Endothelial cell of umbilical vein (primary cell): Measurements from ENCODE around the gene PCSK6. TPM values are rescaled to one million over a fixed set of nuclear protein-coding genes. Genes with fewer than 3 reads are reported as not detected.

Source experiments
- BruUV-seq: library from RNA; stranded (reverse); fragments of 400-500 nt; replicated peaks from 2 replicates; lab custom pipeline; 2021; lab: Mats Ljungman, UMichigan
- CTCF ChIA-PET: fragments of 300-600, 350-600 bp; sonication (Branson Sonifier 250); formaldehyde crosslinking; loops from one replicate; lab custom pipeline; 2021; ENCODE audit warnings: antibody characterized with exemption, inconsistent platforms; lab: Charles Lee
- POLR2A ChIA-PET: fragments of 300-600, 350-600 bp; sonication (Branson Sonifier 250); formaldehyde crosslinking; loops from one replicate; lab custom pipeline; 2021; ENCODE audit warnings: antibody characterized with exemption, inconsistent platforms; lab: Charles Lee
- DNase-seq: peaks from one replicate; pipeline ENCODE4 v3.0.0-alpha.2; 2011; ENCODE audit warnings: low read depth, low spot score
- FAIRE-seq: peaks from 2 replicates; lab custom pipeline; 2011; peaks lifted over from hg19 to GRCh38; lab: Jason Lieb, UNC
- H2AFZ ChIP-seq: 2 replicates; pipeline ENCODE4 v1.6.0; 2012; ENCODE audit warnings: low read depth, low read length, control low read depth, inconsistent platforms
- H3K27ac ChIP-seq: 2 replicates; pipeline ENCODE4 v1.5.1; 2011; ENCODE audit warnings: low read depth, mild to moderate bottlenecking, control low read depth, low read length, moderate library complexity; ENCODE audit not compliant: insufficient read depth
- H3K27me3 ChIP-seq, 2 experiments: 2 replicates each; pipeline versions ENCODE4 v1.6.0 to v1.6.1; 2011; ENCODE audit warnings: low read length in 2 of 2, mixed read lengths in 1 of 2; ENCODE audit not compliant: control insufficient read depth in 2 of 2, insufficient read depth in 2 of 2
- H3K36me3 ChIP-seq, 2 experiments: 2 replicates in 1 of 2; 3 replicates in 1 of 2; pipeline ENCODE4 v1.5.1; 2011; ENCODE audit warnings: low read length in 2 of 2, mild to moderate bottlenecking in 1 of 2, moderate library complexity in 1 of 2; ENCODE audit not compliant: control insufficient read depth in 2 of 2, insufficient read depth in 2 of 2; ENCODE audit errors: extremely low read depth in 1 of 2
- H3K4me1 ChIP-seq: 3 replicates; pipeline ENCODE4 v1.5.1; 2011; ENCODE audit warnings: mild to moderate bottlenecking, low read length; ENCODE audit not compliant: control insufficient read depth, insufficient read depth; ENCODE audit errors: extremely low read depth
- H3K4me2 ChIP-seq: 2 replicates; pipeline ENCODE4 v1.6.1; 2011; ENCODE audit warnings: low read length, control low read depth, mixed read lengths; ENCODE audit not compliant: insufficient read depth
- H3K4me3 ChIP-seq, 3 experiments: fragments of 200-600 bp in 1 of 3; sonication (generic), shearing (Covaris generic) in 1 of 3; replicated peaks in 1 of 3; 2 replicates each; pipeline ENCODE4 v1.5.1; 2011 to 2016; ENCODE audit warnings: control low read depth in 3 of 3, low read length in 3 of 3, mild to moderate bottlenecking in 2 of 3, inconsistent platforms in 1 of 3, low read depth in 1 of 3, moderate library complexity in 1 of 3; ENCODE audit not compliant: insufficient read depth in 1 of 3
- H3K79me2 ChIP-seq: 2 replicates; pipeline ENCODE4 v1.6.0; 2012; ENCODE audit warnings: low read length, inconsistent platforms; ENCODE audit not compliant: control insufficient read depth, insufficient read depth
- H3K9ac ChIP-seq: replicated peaks from 2 replicates; pipeline ENCODE3; 2011; ENCODE audit warnings: low read length, control low read depth; ENCODE audit not compliant: insufficient read depth; ENCODE audit errors: extremely low read depth
- H3K9me1 ChIP-seq: replicated peaks from 3 replicates; pipeline ENCODE4 v1.6.0; 2011; ENCODE audit warnings: mild to moderate bottlenecking, low read length; ENCODE audit not compliant: control insufficient read depth, insufficient read depth; ENCODE audit errors: extremely low read depth
- H3K9me3 ChIP-seq: replicated peaks from 2 replicates; pipeline ENCODE4 v1.5.1; 2012; ENCODE audit warnings: low read length, inconsistent platforms; ENCODE audit not compliant: control insufficient read depth, insufficient read depth
- H4K20me1 ChIP-seq: replicated peaks from 2 replicates; pipeline ENCODE3; 2011; ENCODE audit warnings: mild to moderate bottlenecking, low read length; ENCODE audit not compliant: control insufficient read depth, insufficient read depth; ENCODE audit errors: extremely low read depth
- EZH2 ChIP-seq: IDR thresholded peaks from 2 replicates; pipeline ENCODE4 v1.6.1; 2012; ENCODE audit warnings: borderline replicate concordance, low read depth, mild to moderate bottlenecking, moderate library complexity, low read length, inconsistent platforms; ENCODE audit not compliant: severe bottlenecking
- FOS ChIP-seq: IDR thresholded peaks from 2 replicates; pipeline ENCODE4 v1.6.1; 2011; ENCODE audit warnings: mild to moderate bottlenecking, low read length, moderate library complexity, borderline replicate concordance; ENCODE audit not compliant: insufficient read depth
- GATA2 ChIP-seq: IDR thresholded peaks from 2 replicates; pipeline ENCODE4 v1.7.0; 2011; ENCODE audit warnings: low read depth, mild to moderate bottlenecking, moderate library complexity, mixed read lengths, low read length; ENCODE audit not compliant: insufficient read length, insufficient read depth
- JUN ChIP-seq: IDR thresholded peaks from 2 replicates; pipeline ENCODE4 v1.6.1; 2011; ENCODE audit warnings: borderline replicate concordance, low read depth; ENCODE audit not compliant: insufficient read length, insufficient read depth
- MYC ChIP-seq: IDR thresholded peaks from one replicate; pipeline ENCODE4 v1.6.1; 2011; ENCODE audit warnings: mild to moderate bottlenecking, low read depth, low read length
- POLR2A ChIP-seq: IDR thresholded peaks from 2 replicates; pipeline ENCODE4 v1.6.1; 2012; ENCODE audit warnings: low read depth, mild to moderate bottlenecking, control low read depth, low read length
- POLR2AphosphoS5 ChIP-seq: IDR thresholded peaks from 2 replicates; pipeline ENCODE4 v1.6.1; 2012; ENCODE audit warnings: low read depth, mild to moderate bottlenecking, control low read depth, low read length, moderate library complexity; ENCODE audit not compliant: insufficient read depth
- dilution Hi-C: fragments of 300-500 bp; cut with MboI; formaldehyde crosslinking; loops from one replicate; pipeline ENCODE4 v1.15.0; 2019; ENCODE audit warnings: low sequenced_read_pairs; ENCODE audit not compliant: extremely low pct_ligation_motif_present
- intact Hi-C: fragments of 100-400 bp; cut with micrococcal nuclease; formaldehyde crosslinking; loops from one replicate; pipeline ENCODE4 v1.10.0; 2022
- polyA plus RNA-seq, 4 experiments: library from polyadenylated mRNA; depleted of rRNA in 3 of 4; stranded (reverse) in 3 of 4; unstranded in 1 of 4; fragments of >200 nt; gene quantifications; 2 replicates each; pipeline versions ENCODE4 v1.2.1 to v1.2.3, GENCODE V29; 2011 to 2012; ENCODE audit warnings: missing spikeins in 1 of 4
- total RNA-seq: library from RNA; stranded (reverse); gene quantifications from 2 replicates; pipeline ENCODE4 v1.2.3, GENCODE V29; 2021
- TF ChIP-seq, protein P1 (sequence below): IDR thresholded peaks from 2 replicates; pipeline ENCODE4 v1.6.1; 2011; ENCODE audit not compliant: insufficient read depth, insufficient read length
- TF ChIP-seq, protein P2 (sequence below), 2 donors: IDR thresholded peaks; 1 replicate in 1 of 2; 2 replicates in 1 of 2; pipeline ENCODE4 v1.5.1; 2011; ENCODE audit warnings: low read length in 2 of 2, mild to moderate bottlenecking in 2 of 2, moderate library complexity in 2 of 2, control low read depth in 1 of 2, inconsistent platforms in 1 of 2, low read depth in 1 of 2; ENCODE audit not compliant: insufficient read depth in 1 of 2; ENCODE audit errors: extremely low read depth in 1 of 2

The PCSK6 gene
- total and polyA plus RNA-seq, 2 donors (not counting 3 experiments of a cell fraction or from before 2014, with no cell fraction given), result 0.18 to 0.69 TPM

DNA sequence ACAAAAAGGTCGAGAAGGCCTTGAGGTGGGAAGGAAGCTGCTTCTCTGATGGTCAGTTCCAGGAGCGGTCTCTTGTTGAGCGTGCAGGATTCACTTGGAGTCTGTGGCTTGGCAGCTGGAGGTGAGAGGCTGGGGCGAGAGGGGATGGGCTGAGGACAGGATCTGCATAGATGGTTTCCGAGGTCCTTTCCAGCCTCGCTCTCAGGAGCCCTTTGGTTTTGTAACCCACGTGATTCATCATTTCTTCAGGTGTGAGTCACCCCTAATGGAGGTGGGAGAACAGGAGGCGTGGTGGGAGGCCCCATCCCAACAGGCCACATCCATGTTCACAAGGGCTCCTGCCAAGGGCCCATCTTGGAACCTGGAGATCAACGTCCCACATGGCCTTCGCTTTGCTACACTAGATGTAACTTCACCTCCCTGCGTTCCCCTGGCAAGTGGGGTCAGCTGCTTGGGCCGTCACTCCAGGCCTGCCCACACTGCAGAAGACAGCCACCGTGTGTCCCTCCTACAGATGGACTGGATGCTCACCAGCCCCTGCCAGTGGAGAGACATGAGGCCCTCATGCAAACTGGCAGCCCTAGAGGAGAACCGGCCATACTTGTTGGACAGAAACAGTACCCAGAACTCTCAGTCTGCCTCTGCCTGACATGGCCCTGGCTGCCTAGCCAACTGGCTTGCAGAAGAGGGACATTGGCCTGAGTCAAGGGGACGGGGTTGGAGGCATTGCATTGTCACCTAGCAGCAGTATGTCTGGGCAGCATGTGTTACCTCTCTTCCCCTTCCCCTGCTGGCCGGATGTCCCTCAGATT lies 1.6 kb upstream of the PCSK6 start:
- Histone ChIP-seq H3K9me1 (no peaks in the 10 kb centered on the region), H3K36me3 (no peaks in the 10 kb centered on the region), H4K20me1 (no peaks in the 10 kb centered on the region), H3K4me1 (no peaks in the 10 kb centered on the region), H3K4me2 (no peak overlapping the region), H2AFZ (no peak overlapping the region), H3K9me3 (no peaks in the 10 kb centered on the region), H3K79me2 (no peaks in the 10 kb centered on the region), H3K9ac (no peak overlapping the region), H3K27ac (no peak overlapping the region), H3K27me3 (peaks cover 31 to 41% of the 10 kb centered on the region in 2 experiments), H3K4me3 (no peak overlapping the region)
- TF ChIP-seq POLR2AphosphoS5 (no peak), MYC (no peak), POLR2A (no peak)
- intact Hi-C loops, result no loop called here
- dilution Hi-C loops, result no loop called here
- DNase-seq (no peak), FAIRE-seq (no peak)
- ChIA-PET POLR2A (no interaction called here), CTCF (interaction anchor here (1.4 kb wide), 1 partner anchor 89 kb away, joined by 3 read pairs; no protein-coding TSS in a partner anchor)
- no TSS peak for BruUV-seq

DNA sequence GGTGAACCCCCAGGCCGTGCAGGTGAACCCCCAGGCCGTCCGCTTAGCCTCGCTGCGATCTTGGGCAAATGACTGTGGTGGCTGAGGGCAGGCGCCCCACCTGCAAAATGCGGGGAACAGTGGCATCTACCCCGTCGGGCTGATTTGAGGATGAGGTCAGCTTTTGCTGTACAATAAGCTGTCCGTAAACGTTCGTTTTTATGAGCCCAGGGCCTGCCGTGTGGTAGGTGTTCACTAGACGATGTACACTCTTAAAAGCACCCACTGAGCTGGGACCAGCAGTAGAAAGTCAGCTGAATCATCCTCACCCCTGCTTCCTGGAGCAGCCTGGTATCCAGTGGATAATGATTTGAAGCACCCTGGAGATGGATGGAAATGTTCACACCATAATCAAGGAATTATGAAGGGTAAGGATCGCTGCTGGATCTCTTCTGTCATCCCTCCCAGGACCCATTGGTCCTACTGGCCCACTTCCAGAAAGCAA lies 943 bp upstream of the PCSK6 start:
- FAIRE-seq (no peak), DNase-seq (no peak)
- no TSS peak for BruUV-seq
- no peak overlapping the region for H3K27ac ChIP-seq
- H3K9me3 ChIP-seq, result no peaks in the 10 kb centered on the region
- no peaks in the 10 kb centered on the region for H4K20me1 ChIP-seq
- H3K79me2 ChIP-seq, result no peaks in the 10 kb centered on the region
- no peak overlapping the region for H3K4me2 ChIP-seq
- H3K9me1 ChIP-seq, result no peaks in the 10 kb centered on the region
- dilution Hi-C loops (no loop called here), intact Hi-C loops (no loop called here)
- H3K27me3 ChIP-seq, result peaks cover 29 to 40% of the 10 kb centered on the region in 2 experiments
- CTCF ChIA-PET, result interaction anchor here (1.4 kb wide), 2 partner anchors 89 to 190 kb away, joined by 3 read pairs; no protein-coding TSS in a partner anchor
- TF ChIP-seq FOS (no peak), MYC (no peak), EZH2 (no peak), JUN (no peak), POLR2A (no peak), POLR2AphosphoS5 (no peak), GATA2 (no peak)
- TF ChIP-seq, protein P1, sequence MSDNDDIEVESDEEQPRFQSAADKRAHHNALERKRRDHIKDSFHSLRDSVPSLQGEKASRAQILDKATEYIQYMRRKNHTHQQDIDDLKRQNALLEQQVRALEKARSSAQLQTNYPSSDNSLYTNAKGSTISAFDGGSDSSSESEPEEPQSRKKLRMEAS, result no peak
- TF ChIP-seq, protein P2, sequence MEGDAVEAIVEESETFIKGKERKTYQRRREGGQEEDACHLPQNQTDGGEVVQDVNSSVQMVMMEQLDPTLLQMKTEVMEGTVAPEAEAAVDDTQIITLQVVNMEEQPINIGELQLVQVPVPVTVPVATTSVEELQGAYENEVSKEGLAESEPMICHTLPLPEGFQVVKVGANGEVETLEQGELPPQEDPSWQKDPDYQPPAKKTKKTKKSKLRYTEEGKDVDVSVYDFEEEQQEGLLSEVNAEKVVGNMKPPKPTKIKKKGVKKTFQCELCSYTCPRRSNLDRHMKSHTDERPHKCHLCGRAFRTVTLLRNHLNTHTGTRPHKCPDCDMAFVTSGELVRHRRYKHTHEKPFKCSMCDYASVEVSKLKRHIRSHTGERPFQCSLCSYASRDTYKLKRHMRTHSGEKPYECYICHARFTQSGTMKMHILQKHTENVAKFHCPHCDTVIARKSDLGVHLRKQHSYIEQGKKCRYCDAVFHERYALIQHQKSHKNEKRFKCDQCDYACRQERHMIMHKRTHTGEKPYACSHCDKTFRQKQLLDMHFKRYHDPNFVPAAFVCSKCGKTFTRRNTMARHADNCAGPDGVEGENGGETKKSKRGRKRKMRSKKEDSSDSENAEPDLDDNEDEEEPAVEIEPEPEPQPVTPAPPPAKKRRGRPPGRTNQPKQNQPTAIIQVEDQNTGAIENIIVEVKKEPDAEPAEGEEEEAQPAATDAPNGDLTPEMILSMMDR (IDR thresholded peaks at IDR 0.05; ENCODE audit: extremely low read depth in 1 of 2, insufficient read depth in 1 of 2, low read depth in 1 of 2, low read length in 2 of 2), result no peak
- H3K4me3 ChIP-seq, result no peak overlapping the region
- H2AFZ ChIP-seq, result no peak overlapping the region
- no peak overlapping the region for H3K9ac ChIP-seq
- no peaks in the 10 kb centered on the region for H3K36me3 ChIP-seq
- H3K4me1 ChIP-seq, result no peaks in the 10 kb centered on the region
- POLR2A ChIA-PET, result no interaction called here
